ENCODE results near the gene HNRNPUL1.

Gene HNRNPUL1

DNA sequence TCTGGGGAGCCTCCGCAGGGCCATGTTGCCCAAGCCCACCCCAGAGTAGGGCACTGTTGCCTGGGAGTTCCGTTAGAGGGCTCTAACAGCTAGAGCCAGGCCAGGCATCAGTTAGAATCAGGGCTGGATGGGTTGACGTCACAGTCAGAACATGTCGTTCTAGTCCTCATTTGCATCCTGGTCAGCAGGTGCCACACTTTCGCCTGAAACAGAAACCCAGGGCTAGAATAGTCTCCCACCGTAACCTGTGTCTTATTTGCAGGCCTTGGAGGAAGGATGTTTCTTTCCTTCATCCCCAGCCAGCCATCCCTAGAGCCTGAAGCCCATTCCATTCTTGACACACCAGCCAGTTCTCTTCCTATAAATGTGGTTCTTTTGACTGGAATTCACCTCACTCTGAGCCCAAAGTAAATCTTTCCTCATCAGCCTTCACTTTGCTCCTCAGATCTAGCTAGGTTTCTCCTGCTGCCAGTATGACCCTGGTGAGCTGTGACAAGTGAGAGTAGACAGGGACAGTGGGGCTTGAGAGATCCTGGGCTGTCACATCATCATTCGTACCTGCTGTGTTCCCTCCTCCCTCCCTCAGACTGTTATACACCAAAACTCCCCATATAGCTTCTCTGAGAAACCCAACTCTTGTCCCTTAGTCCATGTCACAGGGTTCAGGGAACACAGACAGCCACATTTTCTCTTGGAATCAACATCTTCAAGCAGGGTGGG lies 33.6 kb downstream of the HNRNPUL1 start:
- H3K4me3 ChIP-seq (ENCODE audit: low read depth, low read length) = no peak overlapping the region
- no peak for DNase-seq (ENCODE audit: low read depth)
- TF ChIP-seq, protein P1, sequence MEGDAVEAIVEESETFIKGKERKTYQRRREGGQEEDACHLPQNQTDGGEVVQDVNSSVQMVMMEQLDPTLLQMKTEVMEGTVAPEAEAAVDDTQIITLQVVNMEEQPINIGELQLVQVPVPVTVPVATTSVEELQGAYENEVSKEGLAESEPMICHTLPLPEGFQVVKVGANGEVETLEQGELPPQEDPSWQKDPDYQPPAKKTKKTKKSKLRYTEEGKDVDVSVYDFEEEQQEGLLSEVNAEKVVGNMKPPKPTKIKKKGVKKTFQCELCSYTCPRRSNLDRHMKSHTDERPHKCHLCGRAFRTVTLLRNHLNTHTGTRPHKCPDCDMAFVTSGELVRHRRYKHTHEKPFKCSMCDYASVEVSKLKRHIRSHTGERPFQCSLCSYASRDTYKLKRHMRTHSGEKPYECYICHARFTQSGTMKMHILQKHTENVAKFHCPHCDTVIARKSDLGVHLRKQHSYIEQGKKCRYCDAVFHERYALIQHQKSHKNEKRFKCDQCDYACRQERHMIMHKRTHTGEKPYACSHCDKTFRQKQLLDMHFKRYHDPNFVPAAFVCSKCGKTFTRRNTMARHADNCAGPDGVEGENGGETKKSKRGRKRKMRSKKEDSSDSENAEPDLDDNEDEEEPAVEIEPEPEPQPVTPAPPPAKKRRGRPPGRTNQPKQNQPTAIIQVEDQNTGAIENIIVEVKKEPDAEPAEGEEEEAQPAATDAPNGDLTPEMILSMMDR (IDR thresholded peaks at IDR 0.05; ENCODE audit: control insufficient read depth, extremely low read depth, insufficient read depth) = no peak

DNA sequence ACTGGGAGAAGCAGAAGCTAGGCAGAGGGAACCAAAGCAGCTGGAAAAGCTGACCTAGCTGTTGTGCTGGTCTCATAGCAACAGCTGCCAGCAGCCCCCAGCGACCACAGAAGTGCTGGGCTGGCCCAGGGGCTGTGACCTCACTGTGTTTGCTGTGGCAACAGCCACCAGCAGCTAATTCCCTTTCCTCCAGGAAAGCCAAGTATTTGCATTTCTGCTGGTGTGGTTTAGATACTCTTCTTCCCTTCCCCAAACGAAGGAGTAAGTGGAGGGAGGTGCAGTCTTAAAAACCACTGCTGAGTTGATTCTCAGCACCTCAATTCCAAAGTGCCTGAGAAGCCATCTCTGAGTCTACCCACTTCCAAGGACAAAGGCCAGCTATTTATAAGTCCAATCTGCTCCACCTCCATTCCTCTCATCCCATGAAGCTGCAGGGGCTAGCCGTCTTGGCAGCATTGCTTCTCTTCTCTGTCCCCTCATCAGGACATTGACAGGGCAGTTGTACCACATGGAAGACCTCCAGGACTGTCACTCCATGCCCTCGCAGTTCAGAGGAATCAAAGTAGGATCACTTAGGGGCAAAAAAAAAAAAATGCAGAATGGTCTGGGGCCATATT lies 34.3 kb downstream of the HNRNPUL1 start:
- no peak for DNase-seq (ENCODE audit: low read depth)
- H3K4me3 ChIP-seq (ENCODE audit: low read depth, low read length) = no peak overlapping the region
- TF ChIP-seq, protein P1 (IDR thresholded peaks at IDR 0.05; ENCODE audit: control insufficient read depth, extremely low read depth, insufficient read depth) = no peak

DNA sequence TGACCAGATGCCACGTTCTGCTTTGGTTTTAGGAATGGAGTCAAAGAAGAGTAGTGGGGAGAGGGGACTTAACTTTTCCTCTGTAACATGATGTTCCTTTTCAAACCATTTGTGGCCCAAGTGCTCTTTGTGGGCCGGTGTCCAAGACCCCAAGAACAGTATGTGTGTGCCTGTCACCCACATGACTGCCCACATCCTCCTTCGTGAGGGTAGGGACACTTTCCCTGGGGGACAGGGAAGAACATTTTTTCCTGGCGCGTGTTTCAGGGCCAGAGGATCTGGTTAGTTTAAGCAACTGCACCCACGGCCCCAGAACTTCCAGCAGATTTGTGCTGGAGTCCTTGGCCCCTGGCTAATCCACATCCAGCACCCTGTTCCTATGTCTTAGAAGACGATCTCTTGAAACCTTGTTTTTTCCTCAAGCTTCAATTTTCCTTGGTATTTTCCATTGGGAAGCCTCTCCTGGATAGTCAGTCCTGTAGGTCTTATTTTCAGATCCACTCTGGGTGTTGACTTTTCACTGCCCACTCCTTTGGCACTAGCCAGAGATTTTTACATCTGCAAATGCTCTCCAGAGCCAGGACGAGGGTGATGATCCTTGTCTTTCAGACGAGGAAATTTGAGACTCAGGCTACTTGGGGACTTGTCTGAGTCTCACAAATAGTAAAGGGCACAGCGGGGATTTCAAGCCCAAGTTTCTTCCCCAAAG lies 35.0 kb downstream of the HNRNPUL1 start:
- TF ChIP-seq, protein P1 (IDR thresholded peaks at IDR 0.05; ENCODE audit: control insufficient read depth, extremely low read depth, insufficient read depth) = no peak
- no peak for DNase-seq (ENCODE audit: low read depth)
- H3K4me3 ChIP-seq (ENCODE audit: low read depth, low read length) = no peak overlapping the region

DNA sequence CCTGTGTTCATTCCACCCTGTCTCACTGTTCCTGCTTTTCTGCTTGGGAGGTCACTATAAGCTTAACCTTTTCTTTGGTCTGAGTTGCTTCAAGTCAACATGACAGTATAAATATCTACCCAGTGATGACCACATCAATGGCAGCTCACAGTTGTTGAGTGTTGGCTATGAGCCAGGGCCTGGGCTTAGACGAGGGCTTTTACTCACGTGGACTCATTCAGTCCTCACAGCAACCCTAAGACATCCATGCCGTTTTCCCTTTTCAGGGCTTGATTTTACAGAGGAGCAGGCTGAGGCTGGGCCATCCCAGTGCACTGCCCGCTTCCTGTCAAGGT lies 35.5 kb downstream of the HNRNPUL1 start:
- TF ChIP-seq, protein P1 (IDR thresholded peaks at IDR 0.05; ENCODE audit: control insufficient read depth, extremely low read depth, insufficient read depth) = no peak
- no peak overlapping the region for H3K4me3 ChIP-seq (ENCODE audit: low read depth, low read length)
- DNase-seq (ENCODE audit: low read depth) = no peak

DNA sequence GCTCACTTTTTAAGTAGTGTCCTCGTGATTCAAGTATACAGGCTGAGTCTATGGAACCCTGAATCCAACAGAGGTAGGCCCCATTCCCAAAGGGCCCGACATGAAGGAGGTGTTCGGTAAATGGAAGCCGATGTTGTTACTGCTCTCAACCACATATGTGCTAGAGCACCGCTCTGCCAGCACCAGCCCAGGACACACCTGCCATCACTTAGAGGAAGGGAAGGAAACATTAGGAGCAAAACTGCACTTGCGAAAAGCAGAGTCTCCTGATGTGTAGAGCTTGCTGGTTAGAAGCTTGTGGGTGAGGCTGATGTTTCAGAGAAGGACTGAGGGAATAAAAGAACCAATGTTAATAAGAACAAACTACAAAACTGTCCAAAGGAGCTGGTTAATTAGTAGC lies 36.4 kb downstream of the HNRNPUL1 start:
- TF ChIP-seq, protein P1 (IDR thresholded peaks at IDR 0.05; ENCODE audit: control insufficient read depth, extremely low read depth, insufficient read depth) = no peak
- H3K4me3 ChIP-seq (ENCODE audit: low read depth, low read length) = no peak overlapping the region
- DNase-seq (ENCODE audit: low read depth) = no peak

DNA sequence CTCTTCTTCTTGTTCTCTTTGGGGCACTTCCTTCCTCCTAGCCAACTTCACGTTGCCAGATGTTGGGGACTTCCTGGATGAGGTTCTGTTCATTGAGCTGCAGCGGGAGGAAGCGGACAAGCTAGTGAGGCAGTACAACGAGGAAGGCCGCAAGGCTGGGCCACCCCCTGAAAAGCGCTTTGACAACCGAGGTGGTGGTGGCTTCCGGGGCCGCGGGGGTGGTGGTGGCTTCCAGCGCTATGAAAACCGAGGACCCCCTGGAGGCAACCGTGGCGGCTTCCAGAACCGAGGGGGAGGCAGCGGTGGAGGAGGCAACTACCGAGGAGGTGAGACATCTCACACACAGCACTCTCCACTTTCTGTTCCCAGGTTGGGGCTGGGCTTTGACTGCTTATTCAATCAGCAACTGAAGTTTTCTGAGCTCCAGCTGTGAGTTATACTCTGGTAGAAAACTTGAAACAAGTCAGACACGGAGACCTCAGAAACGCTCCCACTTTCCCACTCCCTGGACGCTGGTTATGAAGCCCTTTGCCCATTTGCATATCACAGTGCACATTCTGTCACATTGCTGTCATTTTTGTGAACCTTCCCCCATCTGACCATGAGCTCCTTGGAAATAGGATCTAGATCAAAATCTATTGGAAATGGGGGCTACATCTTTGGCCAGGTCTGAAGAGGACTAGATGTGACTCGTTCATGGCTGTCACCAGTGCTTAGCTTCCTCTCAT lies 38.6 kb downstream of the HNRNPUL1 start:
- no peak for DNase-seq (ENCODE audit: low read depth)
- TF ChIP-seq, protein P1 (IDR thresholded peaks at IDR 0.05; ENCODE audit: control insufficient read depth, extremely low read depth, insufficient read depth) = no peak
- H3K4me3 ChIP-seq (ENCODE audit: low read depth, low read length) = no peak overlapping the region
